HFF-Myc (cell line): ENCODE data around the gene SMCO2.
"Not testable (repeated sequence)": the region's sequence is repeated elsewhere in the genome, so short reads cannot be mapped to it uniquely, and the experiment has no call there.

Source experiments
- DNase-seq: peaks from one replicate; pipeline ENCODE4 v3.0.0-alpha.2; 2011; ENCODE audit warnings: low read depth; ENCODE audit errors: extremely low read depth
- H3K4me3 ChIP-seq: replicated peaks from 2 replicates; pipeline ENCODE4 v1.5.1; 2011; ENCODE audit warnings: low read depth, mild to moderate bottlenecking, control low read depth, low read length
- TF ChIP-seq, protein P1 (sequence below): IDR thresholded peaks from 2 replicates; pipeline ENCODE4 v1.5.1; 2012; ENCODE audit warnings: mild to moderate bottlenecking, low read depth, low read length, control low read depth; ENCODE audit errors: missing control alignments

The SMCO2 gene

DNA sequence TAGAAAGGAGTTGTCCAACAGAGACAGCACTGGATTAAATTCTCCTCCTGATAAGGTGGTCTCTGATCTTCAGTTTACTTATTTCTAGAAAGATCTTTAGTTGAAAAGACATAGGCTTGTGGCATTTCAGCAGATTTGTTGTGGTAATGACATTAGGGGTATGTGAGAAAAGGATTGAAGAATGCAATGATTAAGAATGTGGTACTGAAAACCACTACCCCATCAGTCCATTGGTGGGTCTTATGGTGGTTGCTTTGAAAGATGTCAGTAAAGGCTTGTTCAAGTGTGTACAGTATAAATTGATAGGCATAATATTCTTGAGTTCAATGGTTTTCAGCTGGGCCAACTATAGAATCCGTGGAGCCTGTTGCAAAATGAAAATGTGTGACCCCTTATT lies 88.2 kb downstream of the SMCO2 start:
- DNase-seq, result no peak
- TF ChIP-seq, protein P1, sequence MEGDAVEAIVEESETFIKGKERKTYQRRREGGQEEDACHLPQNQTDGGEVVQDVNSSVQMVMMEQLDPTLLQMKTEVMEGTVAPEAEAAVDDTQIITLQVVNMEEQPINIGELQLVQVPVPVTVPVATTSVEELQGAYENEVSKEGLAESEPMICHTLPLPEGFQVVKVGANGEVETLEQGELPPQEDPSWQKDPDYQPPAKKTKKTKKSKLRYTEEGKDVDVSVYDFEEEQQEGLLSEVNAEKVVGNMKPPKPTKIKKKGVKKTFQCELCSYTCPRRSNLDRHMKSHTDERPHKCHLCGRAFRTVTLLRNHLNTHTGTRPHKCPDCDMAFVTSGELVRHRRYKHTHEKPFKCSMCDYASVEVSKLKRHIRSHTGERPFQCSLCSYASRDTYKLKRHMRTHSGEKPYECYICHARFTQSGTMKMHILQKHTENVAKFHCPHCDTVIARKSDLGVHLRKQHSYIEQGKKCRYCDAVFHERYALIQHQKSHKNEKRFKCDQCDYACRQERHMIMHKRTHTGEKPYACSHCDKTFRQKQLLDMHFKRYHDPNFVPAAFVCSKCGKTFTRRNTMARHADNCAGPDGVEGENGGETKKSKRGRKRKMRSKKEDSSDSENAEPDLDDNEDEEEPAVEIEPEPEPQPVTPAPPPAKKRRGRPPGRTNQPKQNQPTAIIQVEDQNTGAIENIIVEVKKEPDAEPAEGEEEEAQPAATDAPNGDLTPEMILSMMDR, result no peak
- no peak overlapping the region for H3K4me3 ChIP-seq

DNA sequence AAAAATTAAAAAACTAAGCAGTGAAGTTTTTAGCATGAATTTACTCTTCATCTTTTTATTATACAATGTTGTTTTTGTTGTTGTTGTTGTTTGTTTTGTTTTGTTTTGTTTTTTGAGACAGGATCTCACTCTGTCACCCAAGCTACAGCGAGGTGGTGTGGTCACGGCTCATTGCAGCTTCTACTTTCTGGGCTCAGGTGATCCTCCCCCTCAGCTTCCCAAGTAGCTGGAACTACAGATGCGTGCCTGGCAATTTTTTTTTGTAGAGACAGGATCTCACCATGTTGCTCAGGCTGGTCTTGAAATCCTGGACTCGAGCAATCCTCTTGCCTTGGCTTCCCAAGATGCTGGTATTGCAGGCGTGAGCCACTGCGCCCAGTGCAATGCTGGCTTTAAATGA lies 88.8 kb downstream of the SMCO2 start:
- no peak for DNase-seq
- H3K4me3 ChIP-seq, result no peak overlapping the region
- TF ChIP-seq, protein P1, result no peak

DNA sequence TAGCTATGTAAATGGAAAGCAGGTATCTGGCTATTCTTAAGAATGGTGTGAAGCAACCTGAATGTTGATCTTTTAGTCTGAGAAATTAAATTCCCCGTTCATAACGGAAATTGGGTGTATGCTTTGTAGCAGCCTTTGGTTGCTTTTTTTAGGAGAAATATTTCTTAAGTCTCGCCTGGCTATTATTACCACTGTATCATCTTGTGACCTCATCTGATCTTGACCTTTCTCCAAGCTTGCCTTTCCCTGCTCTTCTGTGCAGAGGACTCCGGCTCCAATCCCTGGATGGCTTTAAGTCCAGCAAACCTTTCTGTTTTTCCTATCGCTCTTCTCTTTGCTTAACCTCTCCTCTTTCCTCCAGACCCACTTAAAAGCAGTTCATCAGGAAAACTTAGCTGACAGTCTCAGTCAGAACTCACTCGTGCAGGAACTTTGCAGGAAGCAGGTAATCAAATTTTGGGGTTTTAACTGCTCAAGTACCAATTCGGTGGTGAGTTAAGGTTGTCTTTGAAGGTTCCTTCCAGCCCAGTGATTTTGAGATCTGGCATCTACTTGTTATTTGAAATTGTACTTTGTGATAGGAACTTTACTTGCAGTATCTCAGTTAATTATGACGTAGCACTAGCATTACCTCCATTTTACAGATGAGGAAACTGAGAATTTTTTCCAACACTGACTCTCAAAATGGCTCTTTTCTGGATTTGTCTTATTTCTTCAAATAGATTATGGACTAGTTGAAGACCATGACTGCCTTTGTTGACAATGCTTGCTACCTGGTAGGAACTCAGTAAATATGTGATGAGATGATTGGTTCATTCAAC lies 91.5 kb downstream of the SMCO2 start:
- TF ChIP-seq, protein P1, result no peak
- DNase-seq, result no peak
- H3K4me3 ChIP-seq, result no peak overlapping the region

DNA sequence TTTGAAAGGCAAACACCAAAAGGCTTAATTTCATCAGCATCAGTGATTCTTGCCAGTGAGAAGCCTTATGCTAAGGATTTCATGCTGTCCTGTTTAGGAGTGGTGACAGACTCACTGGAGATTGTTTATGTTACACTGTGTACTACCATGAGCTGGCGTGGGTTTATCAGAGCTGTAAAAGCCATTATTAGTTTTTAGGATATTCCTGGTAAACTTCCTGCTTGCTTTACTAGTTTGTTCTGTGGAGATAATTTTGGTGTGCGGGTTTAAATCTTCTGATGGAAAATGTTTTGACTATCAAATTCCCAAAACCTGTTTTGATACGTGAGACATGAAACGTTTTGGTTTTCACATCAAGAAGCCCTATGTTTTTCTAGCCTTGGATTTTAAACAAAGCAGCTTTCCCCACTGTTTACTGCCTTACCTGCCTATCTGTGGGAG lies 92.7 kb downstream of the SMCO2 start:
- H3K4me3 ChIP-seq, result no peak overlapping the region
- no peak for DNase-seq
- TF ChIP-seq, protein P1, result no peak

DNA sequence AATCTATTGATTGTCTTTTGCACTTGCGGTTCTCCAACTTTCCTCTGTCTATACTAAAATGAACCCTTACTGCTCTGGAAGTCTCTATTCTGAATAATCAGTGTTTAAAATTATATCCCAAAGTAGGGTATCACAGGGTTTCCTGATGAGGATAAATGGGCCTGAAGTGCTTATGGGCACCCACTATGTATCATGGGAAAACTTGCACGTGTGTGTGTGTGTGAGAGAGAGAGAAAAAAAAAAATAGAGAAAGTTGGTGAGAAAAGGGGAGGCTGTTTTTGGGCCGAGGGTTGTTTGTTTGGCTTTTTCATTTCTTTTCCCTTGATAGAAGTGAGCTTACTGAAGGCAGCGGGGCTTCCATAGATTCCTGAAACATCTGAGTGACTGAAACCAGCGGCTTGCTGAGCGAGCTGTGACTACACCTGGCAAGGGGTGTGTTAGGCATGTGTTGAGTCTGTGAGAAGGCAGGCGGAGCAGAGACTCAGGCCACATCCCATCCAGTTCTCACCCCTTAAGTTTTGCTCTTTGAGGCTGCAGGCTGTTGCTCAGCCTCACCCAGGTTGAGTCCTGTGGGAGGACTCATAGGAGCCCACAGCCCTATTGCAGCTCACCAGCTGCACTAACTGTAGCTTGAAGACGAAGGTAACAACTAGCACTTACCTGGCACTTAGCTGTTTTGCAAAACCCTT lies 94.6 kb downstream of the SMCO2 start:
- DNase-seq, result no peak
- H3K4me3 ChIP-seq, result no peak overlapping the region
- TF ChIP-seq, protein P1, result no peak

DNA sequence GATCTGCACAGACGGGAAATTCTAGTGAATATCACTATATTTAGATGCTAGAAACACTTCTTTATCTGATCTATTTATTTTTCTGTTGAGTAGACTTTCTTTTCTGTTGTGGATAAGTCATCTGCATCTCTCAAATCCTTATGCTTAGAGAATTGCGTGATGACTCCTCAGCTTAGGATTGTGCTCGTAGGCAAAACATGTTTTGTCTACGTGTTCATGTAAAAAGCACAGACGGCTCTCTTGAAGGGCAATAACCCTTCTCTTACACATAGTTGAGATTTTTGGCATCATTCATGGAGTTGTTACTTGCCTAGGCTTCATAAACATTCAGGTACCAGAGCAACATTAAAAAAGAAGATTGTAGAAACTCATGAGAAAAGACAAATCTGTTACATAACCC lies 96.1 kb downstream of the SMCO2 start:
- no peak overlapping the region for H3K4me3 ChIP-seq
- DNase-seq, result no peak
- TF ChIP-seq, protein P1, result no peak

DNA sequence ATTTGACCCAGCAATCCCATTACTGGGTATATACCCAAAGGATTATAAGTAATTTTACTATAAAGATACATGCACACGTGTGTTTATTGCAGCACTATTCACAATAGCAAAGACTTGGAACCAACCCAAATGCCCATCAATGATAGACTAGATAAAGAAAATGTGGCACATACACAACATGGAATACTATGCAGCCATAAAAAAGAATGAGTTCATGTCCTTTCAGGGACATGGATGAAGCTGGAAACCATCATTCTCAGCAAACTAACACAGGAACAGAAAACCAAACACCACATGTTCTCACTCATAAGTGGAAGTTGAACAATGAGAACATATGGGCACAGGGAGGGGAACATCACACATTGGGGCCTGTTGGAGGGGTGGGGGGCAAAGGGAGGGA lies 98.3 kb downstream of the SMCO2 start:
- H3K4me3 ChIP-seq, DNase-seq: not testable (repeated sequence)
